Stimulated activated CD8-positive, alpha-beta memory T cell treated with anti-CD3 and anti-CD28 coated beads, Interleukin-7, amount 100 ng/mL, for 48 hours (primary cell): Measurements from ENCODE around the gene AP1S3.
"Not testable (repeated sequence)": the region's sequence is repeated elsewhere in the genome, so short reads cannot be mapped to it uniquely, and the experiment has no call there.

Source experiments
- DNase-seq, 2 donors: peaks; one replicate each; pipeline ENCODE4 v3.0.0-alpha.2; 2020; ENCODE audit warnings: low read depth in 1 of 2; ENCODE audit errors: extremely low read depth in 1 of 2

AP1S3 gene

GRCh38 chr2:223762853-223763252, 74.5 kb downstream of the AP1S3 start:
- no peak for DNase-seq

GRCh38 chr2:223761746-223762145, 75.6 kb downstream of the AP1S3 start:
- not testable (repeated sequence) for DNase-seq

- DNase-seq, result peak; percentile 35 to 63
Measured at GRCh38 chr2:223760838-223761502, 76.4 kb downstream of the AP1S3 start.

- DNase-seq, result peak in 1 of 2 donors; percentile 2
Measured at GRCh38 chr2:223759569-223760430, 77.6 kb downstream of the AP1S3 start.

GRCh38 chr2:223758131-223758840, 79.1 kb downstream of the AP1S3 start:
- DNase-seq, result no peak

GRCh38 chr2:223753940-223754339, 83.4 kb downstream of the AP1S3 start:
- DNase-seq, result no peak

GRCh38 chr2:223751012-223751411, 86.4 kb downstream of the AP1S3 start:
- DNase-seq, result no peak

- DNase-seq, result no peak
Measured at GRCh38 chr2:223747392-223748042, 89.9 kb downstream of the AP1S3 start.

- no peak for DNase-seq
Measured at GRCh38 chr2:223746611-223747010, 90.8 kb downstream of the AP1S3 start.

- no peak for DNase-seq
Measured at GRCh38 chr2:223744580-223744979, 92.8 kb downstream of the AP1S3 start.

- DNase-seq, result no peak
Measured at GRCh38 chr2:223740679-223741078, 96.7 kb downstream of the AP1S3 start.

GRCh38 chr2:223737207-223737606, 100.2 kb downstream of the AP1S3 start:
- no peak for DNase-seq

- DNase-seq, result no peak
Measured at GRCh38 chr2:223736488-223736887, 100.9 kb downstream of the AP1S3 start.

- no peak for DNase-seq
Measured at GRCh38 chr2:223735659-223736244, 101.6 kb downstream of the AP1S3 start.

GRCh38 chr2:223735035-223735640, 102.2 kb downstream of the AP1S3 start:
- no peak for DNase-seq

- no peak for DNase-seq
Measured at GRCh38 chr2:223734346-223734745, 103.0 kb downstream of the AP1S3 start.

GRCh38 chr2:223732346-223732745, 105.0 kb downstream of the AP1S3 start:
- DNase-seq, result no peak

- no peak for DNase-seq
Measured at GRCh38 chr2:223731503-223731902, 105.9 kb downstream of the AP1S3 start.

- DNase-seq, result no peak
Measured at GRCh38 chr2:223729781-223730180, 107.6 kb downstream of the AP1S3 start.

- DNase-seq, result peak in 1 of 2 donors; percentile 6
Measured at GRCh38 chr2:223727562-223727961, 109.8 kb downstream of the AP1S3 start.
